Activated T-cell treated with anti-CD3 and anti-CD28 coated beads for 24 hours (primary cell): Measurements from ENCODE around the gene POC1B.

ENCODE experiments used
- DNase-seq: peaks from one replicate; pipeline ENCODE4 v3.0.0-alpha.2; 2020; ENCODE audit warnings: low read depth

The POC1B gene

DNA sequence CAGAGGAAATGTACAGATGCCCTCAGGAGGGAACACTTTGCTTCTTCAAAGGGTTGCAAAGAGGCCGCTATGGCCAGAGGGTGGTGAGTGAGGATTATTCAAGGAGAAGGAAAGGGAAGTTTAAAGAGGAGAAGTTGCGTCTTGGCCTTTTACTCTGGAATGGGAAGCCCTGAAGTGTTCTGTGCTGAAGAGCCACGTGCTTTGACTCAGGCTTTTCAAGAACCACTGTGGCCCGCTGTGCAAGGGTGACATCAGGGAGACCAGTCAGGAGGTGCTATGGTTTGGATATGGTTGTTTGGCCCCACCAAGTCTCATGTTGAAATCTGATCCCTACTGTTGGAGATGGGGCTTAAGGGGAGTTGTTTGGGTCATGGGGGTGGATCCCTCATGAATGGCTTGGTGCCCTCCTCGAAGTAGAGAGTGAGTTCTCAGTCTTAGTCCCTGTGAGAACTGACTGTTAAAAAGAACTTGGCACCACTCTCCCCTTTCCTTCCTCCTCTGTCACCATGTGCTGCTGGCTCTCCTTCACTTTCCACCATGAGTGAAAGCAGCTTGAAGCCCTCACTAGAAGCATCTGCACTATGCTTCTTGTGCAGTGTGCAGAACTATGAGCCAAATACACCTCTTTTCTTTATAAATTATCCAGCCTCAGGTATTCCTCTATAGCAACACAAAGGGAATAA lies 107.5 kb downstream of the POC1B start:
- no peak for DNase-seq

DNA sequence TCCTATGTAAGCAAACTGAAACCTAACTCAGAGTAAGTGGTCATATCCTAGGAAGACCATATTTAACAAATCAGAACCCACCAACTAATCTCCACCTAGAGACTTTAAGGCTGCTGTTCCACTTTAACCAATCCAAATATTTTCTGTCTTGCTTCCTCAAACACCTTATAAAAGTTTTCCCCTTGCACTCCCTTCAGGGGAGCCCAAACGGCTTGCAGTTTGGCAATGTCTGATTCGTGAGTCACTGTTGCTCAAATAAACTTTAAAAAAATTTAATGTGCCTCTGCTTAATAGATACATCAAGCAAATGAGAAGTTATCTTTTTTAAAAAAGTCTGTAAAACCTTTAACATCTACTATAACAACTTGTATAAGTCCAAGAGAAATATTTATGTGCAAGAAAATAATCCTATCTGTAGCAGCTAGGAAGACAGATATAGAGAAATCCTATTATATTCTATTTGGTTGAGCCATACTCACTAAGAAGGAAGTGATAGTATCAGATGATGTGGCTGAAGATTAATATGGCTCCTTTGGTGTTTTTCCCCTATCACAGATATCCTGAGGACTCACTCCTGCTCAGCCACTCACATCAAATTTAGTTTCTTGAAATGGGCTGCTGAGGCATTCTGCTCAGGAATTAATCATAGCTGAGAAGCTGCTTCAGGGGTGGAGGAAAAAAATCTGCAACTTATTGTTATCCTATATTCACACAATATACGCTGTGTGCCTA lies 108.4 kb downstream of the POC1B start:
- no peak for DNase-seq

DNA sequence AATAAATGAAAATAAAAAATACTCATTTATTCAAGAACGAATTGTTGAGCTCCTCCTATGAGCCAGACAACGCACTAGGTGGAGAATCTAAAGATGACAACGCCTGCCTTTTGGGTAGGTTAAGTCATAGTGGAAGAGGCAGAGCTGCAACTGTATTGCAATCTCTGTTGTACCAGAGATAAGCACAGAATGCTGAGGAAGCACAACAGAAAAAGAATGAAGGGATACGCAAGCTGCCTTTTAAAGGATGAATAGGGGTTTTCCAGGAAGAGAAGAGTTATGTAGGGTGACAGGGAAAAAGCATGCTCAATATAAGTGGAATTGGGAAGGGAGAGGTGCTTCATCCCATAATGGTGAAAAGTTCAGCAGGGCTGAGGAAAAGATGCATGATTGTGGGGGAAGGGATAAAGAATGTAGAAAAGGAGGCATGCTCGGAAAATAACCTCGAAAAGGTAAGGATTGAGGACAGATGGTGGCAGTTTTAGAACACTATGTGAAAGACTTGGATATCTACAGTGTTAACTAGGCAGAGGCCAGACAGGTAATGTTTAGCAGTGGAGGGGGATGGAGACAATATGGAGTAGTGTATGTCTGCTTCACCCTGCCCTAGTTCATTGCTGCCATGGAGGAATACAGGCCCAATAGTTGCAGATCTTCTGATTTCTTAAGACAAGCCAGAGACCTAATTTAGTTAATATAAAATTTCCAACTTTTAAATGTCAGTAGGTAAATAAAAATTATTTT lies 109.6 kb downstream of the POC1B start:
- DNase-seq, result no peak

DNA sequence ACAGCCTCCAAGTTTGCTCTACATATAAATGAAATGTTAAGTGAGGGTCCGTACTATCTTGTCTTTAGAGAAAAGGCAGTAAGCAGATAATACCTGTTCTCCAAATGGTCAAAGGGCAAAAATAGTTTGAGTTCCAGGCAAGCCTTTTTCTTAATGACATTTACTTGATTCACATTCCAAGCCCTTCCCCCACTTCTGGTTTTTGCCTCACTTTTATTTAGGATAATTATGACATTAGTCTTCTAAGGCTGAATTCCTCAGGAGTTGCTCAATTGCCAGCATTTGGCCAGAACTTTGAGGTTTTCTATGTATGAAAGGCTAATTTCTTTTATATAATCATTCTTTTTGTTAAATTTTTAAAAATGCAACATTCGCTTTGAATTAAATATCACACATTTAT lies 111.0 kb downstream of the POC1B start:
- DNase-seq, result no peak

DNA sequence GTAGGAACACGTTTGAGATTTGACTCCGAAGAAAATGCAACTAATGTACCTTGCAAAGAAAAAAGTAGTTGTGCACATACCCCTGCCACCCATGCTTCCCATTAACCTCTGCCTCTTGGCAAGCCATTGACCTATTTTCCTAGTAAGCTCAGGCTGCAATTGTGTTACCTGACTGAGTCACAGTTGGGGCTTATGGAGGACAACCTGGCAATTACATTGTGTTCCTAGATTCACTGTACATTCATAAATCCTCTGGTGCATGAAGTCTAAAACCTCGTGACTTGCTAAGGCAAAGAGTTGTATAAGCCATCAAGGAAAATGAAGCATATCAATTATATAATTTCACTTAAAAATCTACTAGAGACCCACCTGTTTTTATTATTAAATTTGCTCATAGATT lies 111.5 kb downstream of the POC1B start:
- DNase-seq, result no peak

DNA sequence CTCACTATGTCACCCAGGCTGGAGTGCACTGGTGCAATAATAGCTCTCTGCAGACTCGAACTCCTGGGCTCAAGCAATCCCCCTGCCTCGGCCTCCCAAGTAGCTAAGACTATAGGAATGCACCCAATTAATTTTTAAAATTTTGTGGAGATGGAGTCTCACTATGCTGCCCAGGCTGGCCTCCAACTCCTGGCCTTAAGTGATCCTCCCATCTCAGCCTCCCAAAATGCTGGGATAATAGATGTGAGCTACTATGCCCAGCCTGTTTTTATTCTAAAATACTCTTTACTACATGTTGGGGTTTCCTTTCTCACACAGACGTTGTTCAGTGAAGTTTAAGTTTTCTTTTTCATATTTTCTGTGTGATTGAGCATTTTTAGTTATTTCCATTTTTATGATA lies 112.6 kb downstream of the POC1B start:
- DNase-seq, result no peak

DNA sequence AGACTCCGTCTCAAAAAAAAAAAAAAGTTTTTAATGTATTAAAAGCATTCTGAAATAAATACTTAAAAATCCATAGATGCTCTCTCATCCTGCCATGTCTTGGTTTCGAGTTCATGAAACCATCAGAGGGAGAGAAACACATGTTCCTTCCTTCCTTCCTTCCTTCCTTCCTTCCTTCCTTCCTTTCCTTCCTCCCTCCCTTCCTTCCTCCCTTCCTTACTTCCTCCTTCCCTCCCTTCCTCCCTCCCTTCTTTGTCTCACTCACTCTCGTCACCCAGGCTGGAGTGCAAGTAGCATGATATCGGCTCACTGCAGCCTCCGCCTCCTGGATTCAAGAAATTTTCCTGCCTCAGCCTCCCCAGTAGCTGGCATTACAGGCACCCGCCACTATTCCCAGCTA lies 113.2 kb downstream of the POC1B start:
- no peak for DNase-seq

DNA sequence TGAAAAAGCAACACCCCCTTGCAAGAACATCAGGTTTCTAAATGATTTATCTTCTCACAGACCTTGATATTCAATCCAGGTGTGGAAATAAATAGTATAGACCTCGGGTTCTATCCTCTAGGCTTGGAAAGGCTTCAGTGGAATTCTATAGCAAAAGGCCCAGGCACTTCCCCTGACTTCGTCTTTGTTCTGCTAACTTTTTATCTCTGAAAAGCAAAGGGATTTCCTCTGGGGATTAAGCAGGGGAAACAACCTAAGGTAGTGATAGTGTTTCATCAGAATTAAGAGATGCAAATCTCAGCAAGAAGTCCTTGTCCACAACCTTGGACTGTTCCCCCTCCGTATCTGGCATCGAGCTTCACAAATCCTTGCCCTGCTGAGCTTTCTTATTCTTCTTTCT lies 114.0 kb downstream of the POC1B start:
- no peak for DNase-seq

DNA sequence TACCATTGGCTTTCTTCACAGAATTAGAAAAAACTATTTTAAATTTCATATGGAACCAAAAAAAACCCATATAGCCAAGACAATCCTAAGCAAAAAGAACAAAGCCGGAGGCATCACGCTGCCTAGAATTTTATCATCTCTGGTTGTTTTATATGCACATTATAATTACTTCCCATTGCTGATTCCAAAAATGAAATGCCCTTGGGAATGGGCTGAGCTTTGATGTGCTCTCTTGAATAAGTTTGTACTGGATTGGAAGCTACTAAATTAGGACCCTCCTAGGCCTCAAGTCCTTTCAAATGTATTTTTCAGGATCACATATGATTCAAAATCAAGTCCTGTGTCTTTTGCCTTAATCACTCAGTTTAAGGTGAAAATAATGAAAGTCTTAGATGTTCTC lies 114.6 kb downstream of the POC1B start:
- no peak for DNase-seq

DNA sequence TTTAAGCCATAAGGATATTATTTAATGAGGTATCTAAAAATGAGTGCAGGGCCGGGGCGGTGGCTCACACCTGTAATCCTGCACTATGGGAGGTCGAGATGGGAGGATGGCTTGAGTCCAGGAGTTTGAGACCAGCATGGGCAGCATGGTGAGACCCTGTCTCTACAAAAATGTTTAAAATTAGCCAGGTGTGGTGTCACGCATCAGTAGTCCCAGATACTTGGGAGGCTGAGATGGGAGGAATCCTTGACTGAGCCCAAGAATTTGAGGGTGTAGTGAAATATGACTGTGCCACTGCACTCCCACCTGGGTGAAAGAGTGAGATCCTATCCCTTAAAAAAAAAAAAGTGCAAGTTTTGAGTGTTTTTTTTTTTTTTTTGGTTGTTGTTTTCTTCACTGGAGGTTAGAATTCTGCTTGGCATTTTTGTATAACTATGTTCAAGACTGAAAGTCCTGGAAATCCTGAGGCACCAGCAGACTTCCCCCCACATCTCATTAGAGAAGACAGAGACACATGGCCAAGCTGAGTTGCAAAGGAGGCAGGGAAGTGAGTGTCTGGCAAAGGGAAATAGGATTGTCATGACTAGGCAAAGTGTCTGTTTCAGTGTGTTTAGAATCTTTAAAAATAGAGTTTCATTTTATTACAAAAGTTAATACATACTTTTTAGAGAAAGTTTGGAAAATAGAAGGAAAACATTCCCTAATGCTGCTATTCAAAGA lies 120.1 kb downstream of the POC1B start:
- DNase-seq, result no peak

DNA sequence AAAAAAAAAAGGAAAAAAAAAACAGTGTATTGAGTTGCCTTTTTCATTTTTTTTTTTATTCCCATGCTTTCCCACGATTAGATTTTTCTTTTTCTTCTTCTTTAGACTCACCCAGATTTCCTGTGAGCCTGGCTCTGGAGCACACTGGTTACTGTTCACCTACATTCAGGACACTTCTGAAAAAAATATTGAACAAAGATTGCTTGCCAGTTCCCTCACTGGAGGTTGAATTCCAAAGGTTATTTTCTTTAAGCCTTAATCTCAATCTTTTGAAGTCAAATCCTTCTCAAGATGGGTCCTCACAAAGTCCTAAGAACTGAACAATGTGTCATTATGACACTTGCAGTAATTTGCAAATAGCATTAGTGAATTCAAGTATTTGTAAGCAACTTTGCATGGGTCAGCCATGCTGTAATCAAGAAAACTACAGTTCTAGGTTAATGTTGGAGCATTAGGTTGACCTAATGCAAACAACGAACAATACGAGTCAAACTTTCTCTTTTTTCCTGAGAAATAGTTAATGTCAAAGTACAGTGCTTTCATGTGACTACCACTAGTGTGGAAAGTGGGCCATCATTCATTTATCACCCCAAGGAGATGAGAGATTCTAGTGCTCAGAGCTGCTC lies 124.3 kb downstream of the POC1B start:
- DNase-seq, result no peak

DNA sequence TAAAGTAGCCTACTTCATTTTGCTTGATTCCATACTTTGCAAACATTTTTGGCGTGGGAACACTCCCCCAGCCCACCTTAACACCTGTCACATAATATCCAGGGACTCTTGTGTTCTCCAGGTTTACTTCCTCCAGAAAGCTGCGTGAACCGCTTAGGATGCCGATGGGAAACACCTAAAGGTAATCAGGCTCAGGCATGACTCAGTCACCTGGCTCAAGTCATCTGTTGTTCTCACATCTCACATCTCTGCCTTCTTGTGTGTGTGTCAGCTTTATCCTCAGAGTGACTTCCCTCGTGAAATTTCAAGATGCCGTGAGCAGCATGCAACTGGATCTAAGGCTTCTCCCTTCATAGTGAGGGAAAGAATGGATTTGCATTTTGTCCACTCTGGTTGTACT lies 125.4 kb downstream of the POC1B start:
- no peak for DNase-seq

DNA sequence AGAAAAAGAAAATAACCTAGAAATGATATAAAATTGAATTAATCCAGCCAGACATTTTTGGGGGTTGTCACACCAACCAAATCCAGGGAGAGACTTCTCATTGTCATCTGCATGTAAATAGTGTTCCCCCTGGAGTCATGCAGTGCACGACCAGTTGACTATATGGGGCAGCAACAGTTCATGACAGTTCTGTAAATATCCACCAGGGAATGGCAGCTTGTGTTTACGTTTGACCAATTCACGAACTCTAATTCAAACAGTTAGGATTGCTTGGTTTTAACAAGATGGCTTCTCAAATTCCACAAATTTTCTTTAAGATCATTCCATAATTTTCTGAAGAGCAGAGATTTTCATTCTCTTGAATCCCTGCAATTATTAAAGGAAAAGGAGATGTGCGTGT lies 130.1 kb downstream of the POC1B start:
- no peak for DNase-seq

DNA sequence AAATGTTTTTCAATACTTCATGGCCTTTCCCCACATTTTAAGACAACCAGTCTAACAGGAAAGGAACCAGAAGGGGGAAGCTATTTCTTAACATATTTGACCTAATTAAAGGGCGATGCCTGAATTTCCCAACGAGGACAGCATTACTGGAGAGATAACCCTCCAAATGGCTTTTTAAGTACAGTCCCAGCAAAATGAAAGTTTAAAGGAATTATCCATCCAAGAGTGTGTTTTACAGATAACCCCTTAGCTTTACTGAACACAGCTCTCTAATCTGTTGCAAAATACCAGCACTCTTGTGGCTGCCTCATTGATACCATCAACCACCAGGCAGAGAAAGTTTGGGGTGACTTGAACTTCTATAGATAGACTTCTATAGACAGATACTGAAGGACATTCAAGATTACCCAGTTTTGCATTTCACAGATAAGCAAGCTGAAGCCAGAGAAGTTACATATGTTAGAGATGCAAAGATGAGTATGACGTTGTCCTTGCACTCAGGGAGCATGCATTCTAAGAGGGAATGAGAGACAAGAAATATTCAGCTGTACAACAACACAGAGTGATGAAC lies 132.2 kb downstream of the POC1B start:
- no peak for DNase-seq

DNA sequence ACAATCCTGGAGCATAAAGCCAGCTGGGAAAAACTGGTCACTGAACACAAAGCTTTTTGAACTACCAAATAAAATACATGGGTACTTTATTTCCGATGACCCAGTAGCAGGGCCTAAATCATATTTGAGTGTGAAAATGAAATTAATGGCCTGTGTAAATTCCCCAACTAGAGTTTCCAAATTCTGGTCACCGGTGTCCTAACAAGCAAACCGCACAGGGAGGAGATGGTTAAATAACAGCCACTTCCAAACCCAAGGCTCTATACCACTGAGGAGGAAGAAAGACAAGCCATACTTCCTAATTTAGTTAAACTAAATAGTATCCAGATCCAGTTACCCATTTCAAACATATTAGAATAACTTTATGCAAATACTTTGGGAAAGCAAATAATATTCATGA lies 133.5 kb downstream of the POC1B start:
- DNase-seq, result no peak

DNA sequence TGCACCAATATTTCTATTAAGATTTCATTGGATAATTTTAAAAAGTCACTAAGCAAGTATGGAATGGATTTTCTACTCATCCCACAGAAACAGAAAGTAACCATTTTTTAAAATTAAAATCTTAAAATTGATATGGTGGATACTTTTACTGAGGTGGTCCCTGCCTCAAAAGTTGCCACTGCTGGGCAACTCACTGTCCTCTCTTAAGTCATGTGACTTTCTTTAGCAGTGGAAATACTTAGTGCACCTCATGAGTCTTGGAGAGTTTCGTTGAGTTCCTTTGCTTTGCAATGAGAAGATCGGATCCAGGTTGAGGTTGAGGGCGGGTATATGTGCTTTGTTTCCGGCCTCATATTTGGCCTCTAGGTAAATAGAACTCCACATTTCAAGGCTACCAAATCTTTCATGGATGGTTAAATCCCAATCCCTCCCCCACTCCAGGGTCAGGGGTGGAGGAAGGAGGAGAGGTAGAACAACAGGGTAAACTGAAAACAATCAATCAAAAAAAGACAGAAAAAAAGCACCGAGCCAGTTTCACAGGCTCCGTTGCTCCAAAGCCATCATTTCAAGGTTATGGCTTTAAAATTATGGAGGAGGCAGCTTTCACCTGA lies 134.0 kb downstream of the POC1B start:
- no peak for DNase-seq

DNA sequence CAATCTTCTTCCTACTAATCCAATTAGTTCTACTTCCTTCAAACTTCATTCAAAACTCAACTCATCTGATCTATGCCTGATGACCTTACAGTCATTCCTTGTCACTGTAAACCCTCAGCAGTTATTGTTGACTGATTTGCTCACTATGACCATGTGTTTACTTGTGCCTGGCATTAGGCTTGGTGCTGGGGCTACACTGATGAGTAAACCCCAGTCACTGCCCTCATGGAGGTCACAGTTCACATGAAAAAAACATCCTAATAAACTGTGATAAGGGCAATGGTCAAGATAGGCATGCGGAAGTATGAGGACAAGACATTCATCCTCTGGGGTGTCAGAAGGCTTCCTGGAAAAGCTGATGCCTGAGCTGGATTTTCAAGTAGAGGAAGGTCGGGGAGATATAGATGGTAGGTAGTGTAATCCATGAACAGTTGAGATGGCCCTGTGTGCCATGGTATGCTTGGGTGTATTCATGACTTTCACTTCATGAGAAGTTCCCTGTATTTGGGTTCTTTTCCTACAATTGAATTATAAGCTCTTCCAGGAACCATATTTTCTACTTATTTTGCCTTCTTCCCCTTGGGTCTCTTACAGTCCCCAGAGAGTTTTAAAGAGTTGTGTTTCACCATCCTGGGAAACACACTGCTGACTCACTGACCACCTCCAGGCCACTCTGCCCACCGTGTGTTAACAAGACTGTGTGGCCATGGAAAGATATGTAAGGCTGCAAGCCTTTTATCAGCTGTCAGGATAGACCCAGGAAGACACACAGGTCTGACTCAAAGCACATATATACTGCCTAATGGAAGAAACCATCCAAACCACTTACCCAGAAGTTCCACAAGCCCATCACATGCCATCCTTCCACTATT lies 134.8 kb downstream of the POC1B start:
- DNase-seq, result no peak

DNA sequence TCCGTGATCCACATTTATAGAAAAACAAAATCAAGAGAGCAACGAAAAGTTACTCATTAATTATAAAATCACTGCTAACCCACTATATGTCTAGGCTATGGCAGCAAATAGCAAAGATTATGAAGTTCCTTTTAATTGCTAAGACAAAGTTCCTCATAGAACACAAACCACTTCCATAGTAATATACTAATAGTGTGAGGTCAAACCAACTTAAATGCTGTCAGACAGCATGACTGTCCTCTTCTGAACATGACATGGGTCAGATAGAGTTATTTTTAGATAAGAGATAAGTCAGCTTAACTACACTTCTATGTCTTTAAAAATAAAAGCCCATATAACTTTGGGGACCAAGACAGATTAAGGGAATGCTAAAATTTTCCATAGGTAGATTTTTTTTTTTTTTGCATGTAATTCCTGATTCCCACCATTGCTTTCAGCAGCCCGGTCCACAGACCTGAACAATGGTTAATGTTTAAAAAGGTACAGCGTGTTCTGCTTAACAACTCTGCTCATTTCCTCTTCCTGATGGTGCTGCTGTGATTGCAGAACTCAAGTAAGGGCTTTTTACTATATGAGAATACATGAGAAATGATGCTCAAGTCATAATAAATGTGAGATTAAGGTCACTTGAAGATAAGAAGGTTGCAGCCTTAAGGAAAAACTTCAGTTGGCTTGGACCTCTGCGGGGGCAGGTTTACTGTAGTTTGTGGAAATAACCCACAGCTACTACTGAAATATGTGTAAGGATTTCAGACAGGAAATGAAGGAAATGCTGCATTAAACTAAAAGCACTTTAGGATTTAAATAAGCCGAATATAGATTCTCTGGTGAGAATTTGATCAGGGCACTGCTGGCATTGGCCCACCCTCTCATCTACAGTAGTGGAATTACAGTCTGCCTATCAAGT lies 135.8 kb downstream of the POC1B start:
- no peak for DNase-seq

DNA sequence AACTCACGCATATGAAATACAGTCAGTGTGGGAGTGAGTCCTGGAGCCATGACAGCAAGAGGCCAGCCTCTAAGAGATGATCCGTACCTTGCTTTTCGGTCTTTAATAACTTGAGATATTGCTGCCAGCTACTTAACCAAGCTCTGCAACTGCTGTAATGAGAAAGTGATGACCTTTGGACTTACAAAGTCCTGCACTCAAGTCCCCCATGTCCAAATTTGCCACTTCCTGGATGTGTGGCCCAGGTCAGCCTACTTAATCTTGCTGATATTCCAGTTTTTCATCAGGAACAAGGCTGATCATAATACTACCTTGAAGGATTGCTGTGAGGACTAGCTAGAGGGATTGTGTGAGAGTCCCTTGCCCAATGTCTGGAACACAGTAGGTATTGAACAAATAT lies 139.7 kb downstream of the POC1B start:
- DNase-seq, result no peak
